ENCODE results near the gene UBE2A.

GRCh38 chrX:119589810-119590209 lies 15.4 kb downstream of the UBE2A start:
- TF ChIP-seq, protein P1, sequence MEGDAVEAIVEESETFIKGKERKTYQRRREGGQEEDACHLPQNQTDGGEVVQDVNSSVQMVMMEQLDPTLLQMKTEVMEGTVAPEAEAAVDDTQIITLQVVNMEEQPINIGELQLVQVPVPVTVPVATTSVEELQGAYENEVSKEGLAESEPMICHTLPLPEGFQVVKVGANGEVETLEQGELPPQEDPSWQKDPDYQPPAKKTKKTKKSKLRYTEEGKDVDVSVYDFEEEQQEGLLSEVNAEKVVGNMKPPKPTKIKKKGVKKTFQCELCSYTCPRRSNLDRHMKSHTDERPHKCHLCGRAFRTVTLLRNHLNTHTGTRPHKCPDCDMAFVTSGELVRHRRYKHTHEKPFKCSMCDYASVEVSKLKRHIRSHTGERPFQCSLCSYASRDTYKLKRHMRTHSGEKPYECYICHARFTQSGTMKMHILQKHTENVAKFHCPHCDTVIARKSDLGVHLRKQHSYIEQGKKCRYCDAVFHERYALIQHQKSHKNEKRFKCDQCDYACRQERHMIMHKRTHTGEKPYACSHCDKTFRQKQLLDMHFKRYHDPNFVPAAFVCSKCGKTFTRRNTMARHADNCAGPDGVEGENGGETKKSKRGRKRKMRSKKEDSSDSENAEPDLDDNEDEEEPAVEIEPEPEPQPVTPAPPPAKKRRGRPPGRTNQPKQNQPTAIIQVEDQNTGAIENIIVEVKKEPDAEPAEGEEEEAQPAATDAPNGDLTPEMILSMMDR (IDR thresholded peaks at IDR 0.05 in 2 of 3, conservative IDR thresholded peaks at IDR 0.05 in 1 of 3; ENCODE audit: borderline replicate concordance in 1 of 3, insufficient read depth in 1 of 3, low read depth in 2 of 3, low read length in 2 of 3), result no peak
- TF ChIP-seq, protein P2, sequence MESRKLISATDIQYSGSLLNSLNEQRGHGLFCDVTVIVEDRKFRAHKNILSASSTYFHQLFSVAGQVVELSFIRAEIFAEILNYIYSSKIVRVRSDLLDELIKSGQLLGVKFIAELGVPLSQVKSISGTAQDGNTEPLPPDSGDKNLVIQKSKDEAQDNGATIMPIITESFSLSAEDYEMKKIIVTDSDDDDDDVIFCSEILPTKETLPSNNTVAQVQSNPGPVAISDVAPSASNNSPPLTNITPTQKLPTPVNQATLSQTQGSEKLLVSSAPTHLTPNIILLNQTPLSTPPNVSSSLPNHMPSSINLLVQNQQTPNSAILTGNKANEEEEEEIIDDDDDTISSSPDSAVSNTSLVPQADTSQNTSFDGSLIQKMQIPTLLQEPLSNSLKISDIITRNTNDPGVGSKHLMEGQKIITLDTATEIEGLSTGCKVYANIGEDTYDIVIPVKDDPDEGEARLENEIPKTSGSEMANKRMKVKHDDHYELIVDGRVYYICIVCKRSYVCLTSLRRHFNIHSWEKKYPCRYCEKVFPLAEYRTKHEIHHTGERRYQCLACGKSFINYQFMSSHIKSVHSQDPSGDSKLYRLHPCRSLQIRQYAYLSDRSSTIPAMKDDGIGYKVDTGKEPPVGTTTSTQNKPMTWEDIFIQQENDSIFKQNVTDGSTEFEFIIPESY (IDR thresholded peaks at IDR 0.05; ENCODE audit: extremely low read depth, insufficient replicate concordance, low read length), result no peak
- no peak for TF ChIP-seq EZH2 (IDR thresholded peaks at IDR 0.05)
- TF ChIP-seq YY1 (IDR thresholded peaks at IDR 0.05; ENCODE audit: extremely low read depth, insufficient replicate concordance, low read depth, low read length), result no peak
- no peak for TF ChIP-seq SP1 (IDR thresholded peaks at IDR 0.05; ENCODE audit: low read depth)
- no peak for TF ChIP-seq ELF1 (IDR thresholded peaks at IDR 0.05; ENCODE audit: borderline replicate concordance, low read depth)

Data from HCT116 (cell line).